ENCODE data around the gene MARCHF9. TPM values are rescaled to one million over a fixed set of nuclear protein-coding genes. Genes with fewer than 3 reads are reported as not detected.

MARCHF9 gene
- total RNA-seq, 1 donor from 2014 or later, result 4.7 TPM

DNA sequence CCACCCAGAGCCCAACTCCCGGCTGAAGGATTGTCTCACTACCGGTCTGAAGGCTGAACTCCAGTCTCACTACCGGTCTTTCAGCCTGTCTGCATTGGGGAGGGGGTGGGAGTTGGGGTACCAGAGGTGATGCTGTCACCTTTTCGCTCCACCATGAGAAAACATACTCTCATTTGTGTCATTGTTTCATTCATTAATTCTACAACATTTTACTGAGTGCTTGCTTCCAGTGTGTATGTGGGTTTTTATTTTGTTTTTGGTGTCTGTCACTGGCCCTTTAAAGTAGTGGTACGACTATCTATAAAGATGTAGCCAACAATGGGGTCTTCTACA, 2.3 kb upstream of the MARCHF9 start:
- peak overlapping the region; percentile 66 to 87 (median 82) for H3K4me3 ChIP-seq (ENCODE audit: low read length in 3 of 3)
- no peaks in the 10 kb centered on the region for H3K9me3 ChIP-seq (ENCODE audit: control insufficient read depth in 3 of 3, low read length in 3 of 3)
- H3K9ac ChIP-seq (ENCODE audit: low read depth in 1 of 3, low read length in 3 of 3), result peak overlapping the region in 2 of 3 donors; percentile 48 to 74
- peak overlapping the region; percentile 17 for H3K27ac ChIP-seq (ENCODE audit: low read depth, low read length)
- H3K36me3 ChIP-seq (ENCODE audit: control insufficient read depth in 3 of 3, insufficient read depth in 3 of 3, low read length in 3 of 3), result peaks cover 20 to 26% (median 22%) of the 10 kb centered on the region in 3 donors
- H3K27me3 ChIP-seq (ENCODE audit: control insufficient read depth in 3 of 3, insufficient read depth in 3 of 3, low read length in 3 of 3), result no peaks in the 10 kb centered on the region
- peaks cover 25 to 42% (median 35%) of the 10 kb centered on the region in 3 donors for H3K4me1 ChIP-seq (ENCODE audit: control insufficient read depth in 3 of 3, insufficient read depth in 3 of 3, low read length in 3 of 3)

DNA sequence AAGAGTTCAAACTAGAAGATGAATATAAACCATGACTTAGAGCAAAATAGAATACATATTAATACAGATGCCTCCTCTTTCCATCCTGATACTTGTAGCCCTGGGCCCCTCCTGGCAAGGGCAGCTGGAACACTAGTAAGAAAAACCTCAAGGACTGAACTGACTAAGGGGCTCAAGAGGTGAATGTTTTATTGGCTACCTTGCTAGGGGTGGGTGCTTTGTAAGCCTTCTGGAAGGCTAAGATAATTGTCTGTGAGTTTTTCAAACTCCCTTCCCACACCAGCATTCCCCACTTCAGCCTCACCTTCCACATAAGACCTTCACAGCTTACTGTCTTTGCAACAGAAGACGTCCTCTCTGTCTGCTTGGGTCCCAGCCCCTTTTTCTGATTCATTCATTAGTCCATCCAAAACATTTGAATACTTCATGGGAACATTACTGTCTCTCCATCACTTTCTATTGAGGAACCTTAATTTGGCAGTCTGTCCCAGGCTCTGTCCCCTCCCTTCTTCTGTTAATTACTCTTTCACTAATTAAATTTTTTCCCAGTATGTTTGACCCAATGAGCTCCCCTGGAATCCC, 1.1 kb upstream of the MARCHF9 start:
- no peaks in the 10 kb centered on the region for H3K9me3 ChIP-seq (ENCODE audit: control insufficient read depth in 3 of 3, low read length in 3 of 3)
- no peak overlapping the region for H3K9ac ChIP-seq (ENCODE audit: low read depth in 1 of 3, low read length in 3 of 3)
- H3K4me3 ChIP-seq (ENCODE audit: low read length in 3 of 3), result no peak overlapping the region
- peaks cover 25 to 42% (median 35%) of the 10 kb centered on the region in 3 donors for H3K4me1 ChIP-seq (ENCODE audit: control insufficient read depth in 3 of 3, insufficient read depth in 3 of 3, low read length in 3 of 3)
- no peak overlapping the region for H3K27ac ChIP-seq (ENCODE audit: low read depth, low read length)
- peaks cover 24 to 30% (median 26%) of the 10 kb centered on the region in 3 donors for H3K36me3 ChIP-seq (ENCODE audit: control insufficient read depth in 3 of 3, insufficient read depth in 3 of 3, low read length in 3 of 3)
- no peaks in the 10 kb centered on the region for H3K27me3 ChIP-seq (ENCODE audit: control insufficient read depth in 3 of 3, insufficient read depth in 3 of 3, low read length in 3 of 3)

- no peaks in the 10 kb centered on the region for H3K27me3 ChIP-seq (ENCODE audit: control insufficient read depth in 3 of 3, insufficient read depth in 3 of 3, low read length in 3 of 3)
- H3K4me3 ChIP-seq (ENCODE audit: low read length in 3 of 3), result peak overlapping the region in 1 of 3 donors; percentile 58
- peaks cover 25 to 42% (median 35%) of the 10 kb centered on the region in 3 donors for H3K4me1 ChIP-seq (ENCODE audit: control insufficient read depth in 3 of 3, insufficient read depth in 3 of 3, low read length in 3 of 3)
- peak overlapping the region in 1 of 3 donors; percentile 45 for H3K9ac ChIP-seq (ENCODE audit: low read depth in 1 of 3, low read length in 3 of 3)
- no peaks in the 10 kb centered on the region for H3K9me3 ChIP-seq (ENCODE audit: control insufficient read depth in 3 of 3, low read length in 3 of 3)
- H3K27ac ChIP-seq (ENCODE audit: low read depth, low read length), result no peak overlapping the region
- peaks cover 21 to 28% (median 22%) of the 10 kb centered on the region in 3 donors for H3K36me3 ChIP-seq (ENCODE audit: control insufficient read depth in 3 of 3, insufficient read depth in 3 of 3, low read length in 3 of 3)
These were observed 221 bp downstream of the MARCHF9 start for GRCh38 chr12:57755194-57755453.

DNA sequence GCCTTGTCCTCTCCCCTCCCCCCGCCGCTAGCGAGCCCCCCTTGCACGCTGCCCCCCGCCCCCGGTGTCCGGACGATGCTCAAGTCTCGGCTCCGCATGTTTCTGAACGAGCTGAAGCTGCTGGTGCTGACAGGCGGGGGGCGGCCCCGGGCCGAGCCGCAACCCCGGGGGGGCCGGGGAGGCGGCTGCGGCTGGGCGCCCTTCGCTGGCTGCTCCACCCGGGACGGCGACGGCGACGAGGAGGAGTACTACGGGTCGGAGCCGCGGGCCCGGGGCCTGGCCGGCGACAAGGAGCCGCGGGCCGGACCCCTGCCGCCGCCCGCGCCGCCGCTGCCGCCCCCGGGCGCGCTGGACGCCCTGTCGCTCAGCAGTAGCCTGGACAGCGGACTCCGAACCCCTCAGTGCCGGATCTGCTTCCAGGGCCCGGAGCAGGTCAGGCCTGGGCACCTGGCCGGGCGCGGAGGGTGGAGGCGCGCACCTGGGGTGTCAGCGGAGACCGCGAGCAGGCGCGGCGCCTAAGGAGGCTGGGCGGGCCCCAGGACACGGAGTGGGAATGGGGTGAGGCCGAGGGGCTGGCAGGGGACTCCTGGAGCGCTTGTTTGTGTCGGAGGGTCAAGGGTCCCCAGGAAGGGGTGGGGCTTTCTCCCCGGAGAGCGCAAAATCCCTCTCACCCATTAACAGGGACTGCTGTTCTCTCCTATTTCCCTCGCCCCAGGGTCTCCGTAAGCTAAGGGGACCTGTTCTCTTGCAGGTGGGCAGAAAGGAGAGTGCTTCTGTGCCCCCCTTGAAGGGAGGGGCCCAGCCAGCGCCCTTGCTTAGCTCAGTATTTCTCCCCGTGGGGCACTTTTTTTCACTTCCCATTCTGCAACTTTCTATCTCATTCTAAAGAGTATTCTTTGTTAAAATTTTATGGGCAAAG, 810 bp downstream of the MARCHF9 start:
- no peaks in the 10 kb centered on the region for H3K9me3 ChIP-seq (ENCODE audit: control insufficient read depth in 3 of 3, low read length in 3 of 3)
- no peaks in the 10 kb centered on the region for H3K27me3 ChIP-seq (ENCODE audit: control insufficient read depth in 3 of 3, insufficient read depth in 3 of 3, low read length in 3 of 3)
- peaks cover 16 to 23% (median 16%) of the 10 kb centered on the region in 3 donors for H3K36me3 ChIP-seq (ENCODE audit: control insufficient read depth in 3 of 3, insufficient read depth in 3 of 3, low read length in 3 of 3)
- peaks cover 22 to 37% (median 30%) of the 10 kb centered on the region in 3 donors for H3K4me1 ChIP-seq (ENCODE audit: control insufficient read depth in 3 of 3, insufficient read depth in 3 of 3, low read length in 3 of 3)
- H3K4me3 ChIP-seq (ENCODE audit: low read length in 3 of 3), result peak overlapping the region; percentile 69 to 79 (median 70)
- H3K9ac ChIP-seq (ENCODE audit: low read depth in 1 of 3, low read length in 3 of 3), result peak overlapping the region; percentile 75 to 81 (median 80)
- no peak overlapping the region for H3K27ac ChIP-seq (ENCODE audit: low read depth, low read length)

DNA sequence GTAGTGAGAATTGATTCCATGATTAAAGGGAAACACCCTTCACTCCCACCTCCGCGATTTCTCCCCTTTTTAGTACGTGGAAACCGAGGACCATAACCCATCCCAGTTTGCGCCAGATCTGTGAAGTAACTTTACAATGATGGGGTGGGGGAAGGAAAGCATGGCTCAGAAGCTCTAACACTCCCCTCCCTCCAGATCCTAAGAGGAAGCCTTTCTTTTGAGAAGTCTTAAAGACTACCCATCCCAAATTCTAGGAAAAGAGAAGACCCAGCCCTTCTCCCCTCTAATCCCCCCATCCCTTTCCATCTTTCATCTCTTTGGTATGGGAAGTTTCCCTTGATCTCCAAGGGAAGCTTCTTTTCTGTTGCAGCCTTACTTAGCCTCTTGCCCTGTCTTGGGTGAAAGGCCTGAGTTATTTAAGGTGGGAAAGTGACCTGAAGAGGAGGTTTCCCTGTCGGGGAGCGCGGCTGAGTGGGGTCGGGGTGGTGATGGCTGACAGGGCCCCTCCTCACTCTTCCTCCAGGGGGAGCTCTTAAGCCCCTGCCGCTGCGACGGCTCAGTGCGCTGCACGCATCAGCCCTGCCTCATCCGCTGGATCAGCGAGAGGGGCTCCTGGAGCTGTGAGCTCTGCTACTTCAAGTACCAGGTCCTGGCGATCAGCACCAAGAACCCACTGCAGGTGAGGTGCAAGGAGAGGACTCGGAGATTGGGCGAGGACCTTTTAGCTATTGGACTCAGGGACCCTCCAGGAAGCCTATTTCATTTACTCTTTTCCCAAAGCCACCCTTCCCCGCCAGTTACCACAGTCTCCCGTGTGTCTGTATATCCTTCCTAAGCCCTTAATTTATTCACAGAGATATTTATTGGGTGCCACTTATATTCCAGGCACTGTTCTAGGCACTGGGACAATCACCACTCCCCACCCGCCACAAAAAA, 1.8 kb downstream of the MARCHF9 start:
- H3K9ac ChIP-seq (ENCODE audit: low read depth in 1 of 3, low read length in 3 of 3), result no peak overlapping the region
- no peak overlapping the region for H3K27ac ChIP-seq (ENCODE audit: low read depth, low read length)
- no peaks in the 10 kb centered on the region for H3K27me3 ChIP-seq (ENCODE audit: control insufficient read depth in 3 of 3, insufficient read depth in 3 of 3, low read length in 3 of 3)
- H3K36me3 ChIP-seq (ENCODE audit: control insufficient read depth in 3 of 3, insufficient read depth in 3 of 3, low read length in 3 of 3), result peaks cover 16 to 22% (median 16%) of the 10 kb centered on the region in 3 donors
- H3K9me3 ChIP-seq (ENCODE audit: control insufficient read depth in 3 of 3, low read length in 3 of 3), result no peaks in the 10 kb centered on the region
- H3K4me1 ChIP-seq (ENCODE audit: control insufficient read depth in 3 of 3, insufficient read depth in 3 of 3, low read length in 3 of 3), result peaks cover 13 to 28% (median 21%) of the 10 kb centered on the region in 3 donors
- H3K4me3 ChIP-seq (ENCODE audit: low read length in 3 of 3), result peak overlapping the region in 2 of 3 donors; percentile 69 to 70

DNA sequence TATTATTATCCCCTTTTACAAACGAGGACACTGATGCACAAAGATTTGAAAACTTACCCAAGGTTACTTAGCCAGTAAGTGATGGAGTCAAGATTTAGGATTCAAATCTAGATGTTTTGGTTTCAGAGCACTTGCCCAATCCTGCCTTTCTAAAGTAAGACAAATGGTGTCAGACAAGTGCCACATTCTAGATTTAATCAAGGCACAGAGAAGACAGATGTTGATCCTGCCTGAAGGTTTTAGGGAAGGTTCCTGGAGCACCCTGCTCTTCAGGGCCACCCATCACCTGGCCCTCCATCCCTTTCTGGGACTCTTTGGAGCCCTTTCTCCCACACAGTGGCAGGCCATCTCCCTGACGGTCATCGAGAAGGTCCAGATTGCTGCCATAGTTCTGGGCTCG, 2.9 kb downstream of the MARCHF9 start:
- no peak overlapping the region for H3K27ac ChIP-seq (ENCODE audit: low read depth, low read length)
- no peak overlapping the region for H3K4me3 ChIP-seq (ENCODE audit: low read length in 3 of 3)
- H3K36me3 ChIP-seq (ENCODE audit: control insufficient read depth in 3 of 3, insufficient read depth in 3 of 3, low read length in 3 of 3), result peaks cover 16 to 22% (median 16%) of the 10 kb centered on the region in 3 donors
- H3K9ac ChIP-seq (ENCODE audit: low read depth in 1 of 3, low read length in 3 of 3), result no peak overlapping the region
- H3K9me3 ChIP-seq (ENCODE audit: control insufficient read depth in 3 of 3, low read length in 3 of 3), result no peaks in the 10 kb centered on the region
- peaks cover 10 to 22% (median 15%) of the 10 kb centered on the region in 3 donors for H3K4me1 ChIP-seq (ENCODE audit: control insufficient read depth in 3 of 3, insufficient read depth in 3 of 3, low read length in 3 of 3)
- H3K27me3 ChIP-seq (ENCODE audit: control insufficient read depth in 3 of 3, insufficient read depth in 3 of 3, low read length in 3 of 3), result peaks cover under 1 to 3% (median 3%) of the 10 kb centered on the region in 3 donors

- Histone ChIP-seq H3K4me3 (ENCODE audit: low read length in 3 of 3) (no peak overlapping the region), H3K27ac (ENCODE audit: low read depth, low read length) (no peak overlapping the region), H3K36me3 (ENCODE audit: control insufficient read depth in 3 of 3, insufficient read depth in 3 of 3, low read length in 3 of 3) (peaks cover 16 to 22% (median 16%) of the 10 kb centered on the region in 3 donors), H3K9ac (ENCODE audit: low read depth in 1 of 3, low read length in 3 of 3) (no peak overlapping the region), H3K27me3 (ENCODE audit: control insufficient read depth in 3 of 3, insufficient read depth in 3 of 3, low read length in 3 of 3) (peaks cover 10 to 13% (median 11%) of the 10 kb centered on the region in 3 donors), H3K9me3 (ENCODE audit: control insufficient read depth in 3 of 3, low read length in 3 of 3) (no peaks in the 10 kb centered on the region), H3K4me1 (ENCODE audit: control insufficient read depth in 3 of 3, insufficient read depth in 3 of 3, low read length in 3 of 3) (peaks cover 6 to 19% (median 13%) of the 10 kb centered on the region in 3 donors)
These were observed 3.9 kb downstream of the MARCHF9 start for GRCh38 chr12:57758552-57759359.

DNA sequence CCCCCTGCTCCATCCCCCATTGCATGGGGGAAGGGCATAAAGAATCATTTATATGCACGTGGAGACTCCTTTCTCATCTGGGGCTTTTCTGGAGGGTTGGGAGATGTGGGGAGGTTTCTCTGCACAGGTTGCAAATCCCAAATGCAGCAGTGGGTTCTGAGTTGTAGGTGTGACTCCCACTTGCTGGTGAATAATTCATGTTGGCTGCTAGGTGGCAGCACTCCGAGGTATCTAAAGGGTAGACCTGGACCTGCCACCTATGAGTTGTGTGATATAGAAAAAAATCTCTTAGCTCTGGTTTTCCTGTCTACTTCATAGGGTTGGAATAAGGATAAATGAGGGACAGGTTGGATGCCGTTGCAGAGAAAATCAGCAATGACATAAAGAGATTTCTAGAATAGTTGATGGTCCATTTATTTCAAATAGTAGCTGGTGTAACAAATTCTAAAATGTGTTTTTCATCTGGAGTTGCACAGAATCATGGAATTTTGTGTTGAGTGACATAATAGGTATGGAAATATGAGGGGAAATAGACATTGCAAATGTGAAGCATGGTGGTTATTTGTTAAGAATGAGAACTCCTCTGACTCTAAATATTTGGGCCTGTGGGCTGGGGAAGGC, 4.6 kb downstream of the MARCHF9 start:
- Histone ChIP-seq H3K4me3 (ENCODE audit: low read length in 3 of 3) (no peak overlapping the region), H3K27ac (ENCODE audit: low read depth, low read length) (no peak overlapping the region), H3K36me3 (ENCODE audit: control insufficient read depth in 3 of 3, insufficient read depth in 3 of 3, low read length in 3 of 3) (peaks cover 16 to 22% (median 16%) of the 10 kb centered on the region in 3 donors), H3K9me3 (ENCODE audit: control insufficient read depth in 3 of 3, low read length in 3 of 3) (no peaks in the 10 kb centered on the region), H3K27me3 (ENCODE audit: control insufficient read depth in 3 of 3, insufficient read depth in 3 of 3, low read length in 3 of 3) (peaks cover 18 to 20% (median 18%) of the 10 kb centered on the region in 3 donors), H3K9ac (ENCODE audit: low read depth in 1 of 3, low read length in 3 of 3) (no peak overlapping the region), H3K4me1 (ENCODE audit: control insufficient read depth in 3 of 3, insufficient read depth in 3 of 3, low read length in 3 of 3) (peaks cover 6 to 17% (median 10%) of the 10 kb centered on the region in 3 donors)
